Activated CD8-positive, alpha-beta memory T cell treated with anti-CD3 and anti-CD28 coated beads for 4 hours (primary cell): ENCODE data around the gene THRB.

Source experiments
- DNase-seq, 2 donors: peaks; one replicate each; pipeline ENCODE4 v3.0.0-alpha.2; 2020; ENCODE audit warnings: low read depth in 2 of 2

THRB gene

DNA sequence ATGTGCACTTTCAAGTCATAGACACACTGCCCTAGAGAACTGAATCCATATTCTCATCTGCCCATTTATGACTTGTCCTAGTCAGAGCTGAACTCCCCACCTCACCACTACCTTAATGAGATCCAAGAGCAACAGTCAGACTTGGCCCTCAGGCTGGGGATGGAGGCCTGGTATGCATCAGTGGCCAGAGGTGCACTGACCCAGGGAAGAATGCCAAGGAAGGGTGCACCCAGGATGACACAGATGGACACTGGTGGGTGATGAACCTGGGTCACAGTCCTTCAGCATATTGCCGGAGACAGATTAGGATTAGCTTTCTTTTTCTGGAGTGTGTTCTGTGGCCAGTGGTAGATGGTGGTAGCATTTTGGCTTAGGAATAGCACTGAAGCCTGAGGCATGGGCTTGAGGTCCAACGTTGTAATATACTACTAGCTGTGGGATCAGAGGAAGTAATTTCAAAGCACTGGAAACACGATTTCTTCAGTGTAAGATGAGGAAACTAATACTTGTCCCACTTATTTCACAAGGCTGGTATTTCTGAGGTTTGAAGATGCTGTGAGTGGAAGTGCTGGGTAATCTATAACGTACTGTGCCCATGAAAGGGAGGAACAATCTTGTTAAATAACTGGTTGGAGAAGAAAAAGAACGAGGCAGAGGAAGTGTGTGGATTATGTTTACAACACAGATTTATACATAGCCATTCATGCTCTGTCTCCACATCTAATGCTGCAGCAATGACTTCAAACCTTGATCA is 265.0 kb downstream of the THRB start:
- no peak for DNase-seq

DNA sequence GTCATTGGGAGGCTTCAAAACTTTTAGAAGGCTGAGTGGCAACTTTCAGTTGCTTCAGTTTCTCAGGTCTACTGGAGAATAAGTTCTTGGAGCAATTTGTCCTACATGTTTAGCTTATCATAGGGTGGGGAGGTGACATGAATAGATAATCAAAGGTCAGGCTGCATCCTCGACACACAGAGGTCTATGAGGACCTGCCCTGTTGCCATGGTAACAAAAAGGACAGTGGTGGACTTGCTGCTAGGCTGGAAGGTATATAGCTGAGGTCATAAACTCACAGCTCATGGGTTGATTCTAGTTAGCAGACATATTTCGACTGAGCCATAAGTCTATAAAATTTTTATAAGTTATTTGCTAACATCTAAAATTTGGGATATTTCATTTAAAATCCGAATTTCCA is 267.0 kb downstream of the THRB start:
- DNase-seq = no peak

- DNase-seq = no peak
Observed at GRCh38 chr3:24226397-24226796, 268.3 kb downstream of the THRB start.

DNA sequence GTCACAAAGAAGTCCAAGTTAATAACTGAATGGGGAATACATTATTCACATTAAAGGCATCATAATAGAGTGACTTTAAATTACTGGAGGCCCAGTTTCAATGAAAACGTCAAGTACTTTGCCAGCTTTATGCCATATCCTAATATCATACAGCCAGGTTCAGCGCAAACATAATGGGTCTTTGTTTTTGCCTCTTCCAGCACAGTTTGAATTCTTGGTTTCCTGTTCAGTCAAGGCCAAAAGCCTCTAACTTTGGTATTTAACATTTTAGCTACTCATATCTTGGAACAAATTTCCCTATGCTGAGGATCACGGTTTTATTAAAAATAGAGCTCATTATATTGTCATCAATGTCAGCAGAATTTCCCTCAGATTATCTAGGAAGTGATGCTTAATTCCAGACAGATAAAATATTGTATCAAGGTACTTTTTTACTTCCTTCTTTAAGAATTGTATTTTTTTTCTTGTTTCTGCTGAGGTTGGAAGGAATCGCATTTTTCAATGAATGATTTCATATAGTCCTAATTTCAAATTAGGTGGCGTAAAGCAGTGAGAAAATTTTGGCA is 269.2 kb downstream of the THRB start:
- no peak for DNase-seq

GRCh38 chr3:24224666-24225384 is 269.8 kb downstream of the THRB start:
- no peak for DNase-seq

DNA sequence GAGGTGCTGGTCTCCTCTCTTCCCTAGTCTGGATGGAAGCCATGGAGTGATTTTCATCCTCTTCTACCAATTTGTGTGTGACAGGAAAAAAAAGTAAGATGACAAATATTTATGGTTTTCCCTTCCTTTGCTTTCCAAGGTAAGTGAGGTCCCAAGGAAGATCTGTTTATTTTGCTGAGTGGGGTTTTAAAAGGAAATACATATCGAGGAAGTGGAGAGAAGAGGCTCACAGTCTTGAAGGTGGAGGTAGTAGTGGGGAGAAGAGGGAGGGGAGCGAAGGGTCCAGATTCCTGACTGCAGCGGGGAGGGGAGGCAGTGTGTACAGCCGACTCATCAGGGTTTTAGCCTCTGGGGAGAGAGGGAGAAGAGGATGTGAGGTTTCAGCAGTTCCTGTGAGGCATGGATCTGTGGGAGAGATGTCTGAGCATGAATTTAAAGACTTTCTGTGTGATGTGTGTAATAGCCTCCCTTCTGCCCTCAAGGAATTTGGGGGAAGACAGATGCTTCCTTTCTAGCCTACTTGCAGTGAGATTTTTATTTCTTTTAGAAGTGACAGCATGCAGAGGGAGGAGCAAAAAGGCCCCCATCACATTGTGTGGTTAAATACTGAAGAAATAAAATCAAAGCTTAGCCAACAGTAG is 272.4 kb downstream of the THRB start:
- DNase-seq = no peak

- DNase-seq = no peak
Observed at GRCh38 chr3:24220859-24221657, 273.6 kb downstream of the THRB start.

GRCh38 chr3:24215502-24215901 is 279.1 kb downstream of the THRB start:
- no peak for DNase-seq

DNA sequence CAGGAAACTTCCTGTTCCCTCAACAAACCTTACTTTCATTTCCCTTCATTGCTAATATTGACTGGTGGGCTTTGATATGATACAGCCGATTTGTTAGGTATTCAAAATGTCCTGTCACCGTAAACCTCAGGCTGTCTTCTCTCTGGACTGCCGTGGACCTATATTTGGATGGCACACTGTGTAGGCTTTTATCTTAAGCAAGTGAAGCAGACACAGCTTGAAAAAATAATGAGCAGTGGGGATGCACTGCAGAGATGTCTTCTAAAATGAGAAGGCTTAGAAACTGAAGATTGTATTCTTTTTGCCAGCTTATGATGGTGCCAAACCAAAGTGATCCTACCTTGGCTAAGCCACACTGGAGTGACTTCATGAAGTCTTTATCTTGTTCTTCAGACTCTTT is 283.3 kb downstream of the THRB start:
- DNase-seq = no peak

DNA sequence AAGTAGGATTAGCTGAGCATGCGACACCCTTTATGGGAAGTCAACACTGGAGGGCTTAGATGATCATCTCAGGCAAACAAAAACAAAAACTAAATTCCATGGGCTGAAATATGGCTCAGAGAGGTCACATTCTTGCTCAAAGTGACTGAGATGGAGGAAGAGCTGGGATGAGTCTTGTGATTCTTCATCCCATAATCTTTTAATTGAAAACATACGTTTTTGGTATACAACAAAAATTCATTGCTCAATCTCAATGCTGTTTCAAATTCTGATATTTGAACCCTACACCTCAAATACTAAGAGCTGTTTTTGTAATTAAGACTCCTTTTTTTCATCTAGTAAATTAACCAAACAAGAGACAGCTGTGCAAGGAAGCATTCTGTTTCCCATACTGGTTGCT is 292.6 kb downstream of the THRB start:
- DNase-seq = no peak

- DNase-seq = no peak
Observed at GRCh38 chr3:24201301-24201700, 293.3 kb downstream of the THRB start.

- no peak for DNase-seq
Observed at GRCh38 chr3:24199775-24200247, 294.8 kb downstream of the THRB start.

GRCh38 chr3:24199300-24199699 is 295.4 kb downstream of the THRB start:
- DNase-seq = no peak

DNA sequence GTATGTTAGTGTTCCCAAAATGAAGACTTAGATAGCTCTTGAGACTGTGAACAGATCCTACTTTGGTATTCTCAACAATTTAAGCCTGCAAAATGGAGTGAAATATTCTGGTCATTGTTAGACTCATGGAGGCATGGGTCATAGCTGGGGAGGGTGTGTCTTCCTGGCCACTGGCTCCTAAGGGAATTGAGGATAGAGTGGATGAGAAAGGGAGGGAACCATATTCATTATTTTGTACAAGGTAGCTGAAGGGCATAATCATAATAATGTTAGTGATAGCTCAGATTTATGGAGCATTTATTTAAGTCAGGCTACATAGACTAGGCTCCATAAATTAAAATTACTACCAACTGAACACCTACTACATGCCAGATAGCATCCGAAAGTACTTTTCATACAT is 295.9 kb downstream of the THRB start:
- DNase-seq = no peak

GRCh38 chr3:24197809-24198208 is 296.8 kb downstream of the THRB start:
- no peak for DNase-seq

DNA sequence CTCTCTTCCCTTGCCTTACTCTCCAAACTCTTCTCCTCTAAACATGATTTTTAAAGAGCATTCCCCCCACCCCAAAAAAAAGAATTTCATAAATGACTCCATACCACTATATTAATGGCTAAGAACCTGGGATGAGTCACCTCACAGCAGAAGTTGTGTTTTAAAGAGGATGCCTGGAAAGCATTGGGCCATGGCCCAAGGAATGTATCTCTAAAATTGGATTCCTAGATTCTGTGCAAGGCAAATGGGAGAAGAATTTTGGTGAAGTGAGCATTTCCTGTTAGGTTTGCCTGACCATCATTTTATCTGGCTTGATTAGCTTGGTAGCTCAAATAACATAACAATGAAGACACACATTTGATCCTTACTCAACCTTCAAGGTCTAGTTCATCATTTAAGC is 298.1 kb downstream of the THRB start:
- no peak for DNase-seq

DNA sequence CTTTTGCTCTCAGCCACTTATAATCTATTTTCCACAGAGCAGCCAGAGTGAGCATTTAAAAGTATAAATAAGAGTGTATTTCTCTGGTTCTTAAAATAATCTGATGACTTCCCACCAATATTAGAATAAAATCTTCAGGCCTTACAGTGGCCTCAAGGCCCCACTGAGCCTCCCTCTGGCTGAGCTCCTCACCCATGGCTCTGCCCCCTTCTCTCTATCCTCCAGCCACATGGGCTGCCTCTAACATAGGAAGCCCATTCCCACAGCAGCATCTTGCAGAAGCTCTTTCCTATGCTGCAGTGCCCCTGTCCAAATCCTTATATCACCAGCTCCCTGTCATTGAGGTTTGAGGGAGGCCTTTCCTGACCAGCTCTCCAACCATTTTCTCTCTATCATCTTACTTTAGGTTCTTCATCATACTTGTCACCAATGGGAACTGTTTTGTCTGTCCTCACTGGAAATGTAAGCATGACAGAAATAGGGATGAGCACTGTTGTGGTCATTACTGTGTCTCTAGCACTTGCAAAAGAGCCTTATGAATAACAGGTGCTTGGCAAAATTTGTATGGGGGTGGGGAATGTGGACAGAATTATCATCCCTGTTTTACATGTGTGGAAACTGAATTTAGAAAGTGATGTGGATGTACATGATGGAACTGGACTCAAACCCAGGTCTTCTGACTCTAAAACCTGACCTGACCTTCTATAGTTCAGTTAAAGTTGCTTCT is 299.0 kb downstream of the THRB start:
- no peak for DNase-seq

DNA sequence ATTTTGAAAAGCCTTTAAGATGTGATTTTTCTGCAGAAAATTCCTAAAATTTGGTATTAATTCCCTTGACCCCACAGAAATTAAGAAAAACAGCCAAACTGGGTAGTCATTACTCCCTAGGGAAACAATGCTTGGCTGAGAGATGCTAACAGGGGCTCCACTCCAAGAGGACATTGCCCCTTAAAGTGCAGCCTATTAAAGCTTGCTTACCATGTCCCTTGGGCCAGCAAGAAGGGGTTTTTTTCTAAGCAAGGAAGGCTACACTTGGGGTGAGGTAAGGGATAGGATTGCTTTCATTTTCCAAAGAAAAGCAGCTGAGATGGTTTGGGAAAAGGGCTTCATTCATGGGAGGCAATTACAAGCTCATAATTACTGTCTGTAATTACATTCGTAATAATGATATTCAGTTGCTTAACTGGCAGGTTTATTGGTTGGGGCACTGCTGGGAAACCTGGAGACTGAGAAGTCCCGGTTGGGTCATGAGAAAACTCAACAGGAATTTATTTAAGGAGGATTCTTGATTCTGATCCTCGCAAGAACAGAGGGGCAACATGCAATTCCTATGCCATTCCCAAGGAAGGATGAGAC is 302.1 kb downstream of the THRB start:
- no peak for DNase-seq

- DNase-seq = no peak
Observed at GRCh38 chr3:24191801-24192403, 302.7 kb downstream of the THRB start.

DNA sequence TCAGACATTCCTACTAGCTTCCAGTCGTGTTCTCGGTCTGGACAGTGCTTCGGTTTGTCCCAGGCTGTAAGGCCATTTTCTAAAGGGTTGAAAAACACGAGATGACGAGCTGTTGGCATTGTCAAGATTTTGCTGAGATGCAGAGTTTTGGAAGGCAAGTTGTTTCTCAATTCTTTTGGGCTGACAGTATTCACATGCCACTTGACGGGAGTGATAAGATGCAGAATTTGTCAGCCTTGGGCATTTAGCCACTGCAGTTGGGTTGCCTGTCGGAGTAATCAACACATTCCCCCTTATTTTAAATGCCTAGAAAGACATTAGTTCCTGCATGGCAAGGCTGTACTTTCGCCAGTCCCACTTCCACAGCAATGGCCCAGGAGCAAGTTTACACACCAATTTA is 304.4 kb downstream of the THRB start:
- no peak for DNase-seq
